K562 (cell line): ENCODE data around the gene ZGLP1. TPM values are rescaled to one million over a fixed set of nuclear protein-coding genes. Genes with fewer than 3 reads are reported as not detected.

Source experiments
- ASH1L ChIP-seq: fragments of 450-650 bp; IDR thresholded peaks from 2 replicates; pipeline ENCODE4 v1.6.1; 2018; ENCODE audit warnings: borderline replicate concordance, mild to moderate bottlenecking, low read depth; ENCODE audit not compliant: partially characterized antibody
- ATF6 ChIP-seq: sonication (generic); formaldehyde crosslinking; IDR thresholded peaks from 2 replicates; pipeline ENCODE4 v1.4.0; 2020; ENCODE audit warnings: mild to moderate bottlenecking, missing genetic modification reagents
- CBX5 ChIP-seq: IDR thresholded peaks from 2 replicates; pipeline ENCODE4 v1.6.1; 2014; ENCODE audit warnings: low read depth, borderline replicate concordance
- E2F1 ChIP-seq: sonication (generic); formaldehyde crosslinking; IDR thresholded peaks from 2 replicates; pipeline ENCODE4 v1.8.1; 2023; ENCODE audit warnings: mild to moderate bottlenecking, missing genetic modification reagents, moderate library complexity
- E2F6 ChIP-seq, 2 experiments: IDR thresholded peaks; 2 replicates each; pipeline ENCODE4 v1.6.1; 2011; ENCODE audit warnings: borderline replicate concordance in 1 of 2, control low read depth in 1 of 2, low read depth in 1 of 2, low read length in 1 of 2, mild to moderate bottlenecking in 1 of 2, mixed read lengths in 1 of 2, moderate library complexity in 1 of 2; ENCODE audit not compliant: insufficient read depth in 1 of 2, insufficient read length in 1 of 2, poor library complexity in 1 of 2, severe bottlenecking in 1 of 2; ENCODE audit errors: extremely low read depth in 1 of 2
- ELF1 ChIP-seq: fragments of 200-800 bp; sonication (Bioruptor generic); IDR thresholded peaks from 2 replicates; pipeline ENCODE4 v1.6.1; 2016; ENCODE audit warnings: missing genetic modification characterization, missing compliant biosample characterization
- FOXK2 ChIP-seq, 2 experiments: fragments of 450-650 bp; IDR thresholded peaks in 1 of 2; conservative IDR thresholded peaks in 1 of 2; 2 replicates each; pipeline ENCODE4 v1.6.1; 2016; ENCODE audit warnings: low read depth in 2 of 2, mild to moderate bottlenecking in 1 of 2
- GABPA ChIP-seq: fragments of 200-800 bp; sonication (Bioruptor generic); conservative IDR thresholded peaks from 2 replicates; pipeline ENCODE4 v1.6.1; 2016; ENCODE audit warnings: low read depth, missing genetic modification characterization, missing compliant biosample characterization
- GABPB1 ChIP-seq: sonication (generic); formaldehyde crosslinking; IDR thresholded peaks from 2 replicates; pipeline ENCODE4 v1.8.0; 2022; ENCODE audit warnings: mild to moderate bottlenecking, missing genetic modification reagents
- KDM5B ChIP-seq: fragments of 200-600 bp; sonication (generic); IDR thresholded peaks from 2 replicates; pipeline ENCODE4 v1.6.1; 2012; ENCODE audit warnings: low read depth, mild to moderate bottlenecking, moderate library complexity, low read length, control low read depth, inconsistent platforms; ENCODE audit not compliant: insufficient replicate concordance
- MCM2 ChIP-seq: fragments of 450-650 bp; IDR thresholded peaks from 2 replicates; pipeline ENCODE4 v1.6.1; 2017; ENCODE audit warnings: low read depth, mild to moderate bottlenecking
- NR4A1 ChIP-seq, 2 experiments: fragments of 250-450 bp in 1 of 2; fragments of 450-650 bp in 1 of 2; sonication (Bioruptor Pico) in 1 of 2; IDR thresholded peaks; 2 replicates each; pipeline versions ENCODE4 v1.4.0 to v1.6.1; 2016 to 2020; ENCODE audit warnings: mild to moderate bottlenecking in 2 of 2, missing compliant biosample characterization in 1 of 2, missing genetic modification characterization in 1 of 2, moderate library complexity in 1 of 2
- PHF21A ChIP-seq: fragments of 450-650 bp; IDR thresholded peaks from 2 replicates; pipeline ENCODE4 v1.6.1; 2017; ENCODE audit warnings: low read depth, borderline replicate concordance
- PHF8 ChIP-seq: fragments of 200-600 bp; sonication (generic); IDR thresholded peaks from 2 replicates; pipeline ENCODE4 v1.6.1; 2012; ENCODE audit warnings: mixed run types, mild to moderate bottlenecking, inconsistent platforms, low read length, moderate library complexity, borderline replicate concordance
- PKNOX1 ChIP-seq: fragments of 450-650 bp; IDR thresholded peaks from 2 replicates; pipeline ENCODE4 v1.6.1; 2016
- SREBF2 ChIP-seq: sonication (generic); formaldehyde crosslinking; IDR thresholded peaks from 2 replicates; pipeline ENCODE4 v1.4.0; 2020; ENCODE audit warnings: mild to moderate bottlenecking, missing genetic modification reagents
- ZBTB7A ChIP-seq: IDR thresholded peaks from 2 replicates; pipeline ENCODE4 v1.6.1; 2011; ENCODE audit warnings: low read depth, mild to moderate bottlenecking, low read length, moderate library complexity, borderline replicate concordance; ENCODE audit not compliant: control insufficient read depth
- ZBTB9 ChIP-seq: fragments of 450-650 bp; formaldehyde crosslinking; IDR thresholded peaks from 2 replicates; pipeline ENCODE4 v1.4.0; 2020; ENCODE audit warnings: mild to moderate bottlenecking, moderate library complexity
- ZNF766 ChIP-seq: fragments of 200-800 bp; sonication (Bioruptor generic); conservative IDR thresholded peaks from 2 replicates; pipeline ENCODE4 v1.6.1; 2016; ENCODE audit warnings: missing genetic modification characterization, missing compliant biosample characterization
- polyA plus RNA-seq, 8 experiments: library from polyadenylated mRNA; depleted of rRNA in 4 of 8; stranded (reverse) in 5 of 8; unstranded in 3 of 8; fragments of >200 nt; fragmentation: Nextera tagmentation in 2 of 8; fragmentation: Illumina TruSeq in 1 of 8; extraction: Ambion mirVana in 2 of 8; extraction: Trizol in 1 of 8; gene quantifications; 2 replicates each; pipeline versions ENCODE4 v1.2.1 to v1.2.3, GENCODE V29; 2011 to 2014; ENCODE audit warnings: inconsistent platforms in 1 of 8, missing spikeins in 1 of 8
- total RNA-seq, 7 experiments: library from RNA; depleted of rRNA in 6 of 7; stranded (reverse); fragments of >200 nt in 6 of 7; fragmentation: Illumina TruSeq in 2 of 7; extraction: Trizol in 2 of 7; gene quantifications; 2 replicates each; pipeline versions ENCODE4 v1.2.1 to v1.2.3, GENCODE V29; 2011 to 2021; ENCODE audit warnings: low replicate concordance in 1 of 7

ZGLP1 gene
- total and polyA plus RNA-seq, 9 of the 15 experiments (the other 6 are each of a cell fraction or from before 2014, with no cell fraction given) = 0.24 to 4.5 (median 2.2) TPM

- TF ChIP-seq PKNOX1 (peak; percentile 32; the same call in 1 of the 2 replicates), FOXK2 (conservative IDR thresholded peaks at IDR 0.05 in 1 of 2, IDR thresholded peaks at IDR 0.05 in 1 of 2; ENCODE audit: low read depth in 2 of 2) (peak in 1 of 2 experiments; percentile 23; a peak in 1 of 4 replicates), E2F1 (CRISPR knock-in tag) (0 out of 2 replicates have a peak, but pooled peaks have one; percentile 4), KDM5B (peak; percentile 46), CBX5 (no peak), ZBTB7A (peak; percentile 80; the same call in 1 of the 2 replicates), PHF21A (no peak), GABPA (tag) (peak; percentile 14; the same call in 1 of the 2 replicates), ELF1 (tag) (peak; percentile 32; the same call in 1 of the 2 replicates), ASH1L (peak; percentile 39), GABPB1 (CRISPR knock-in tag) (0 out of 2 replicates have a peak, but pooled peaks have one; percentile 16), ZNF766 (CRISPR knock-in tag) (peak; percentile 99), ZBTB9 (CRISPR knock-in tag) (no peak), PHF8 (peak; percentile 43; the same call in 1 of the 2 replicates), NR4A1 (CRISPR knock-in tag; IDR thresholded peaks at IDR 0.05) (no peak), NR4A1 (tag; IDR thresholded peaks at IDR 0.05) (0 out of 2 replicates have a peak, but pooled peaks have one; percentile 22), SREBF2 (0 out of 2 replicates have a peak, but pooled peaks have one; percentile 20), E2F6 (IDR thresholded peaks at IDR 0.05; ENCODE audit: borderline replicate concordance in 1 of 2, extremely low read depth in 1 of 2, insufficient read depth in 1 of 2, insufficient read length in 1 of 2, low read depth in 1 of 2, low read length in 1 of 2, poor library complexity in 1 of 2, severe bottlenecking in 1 of 2) (peak in 1 of 2 experiments; percentile 89), MCM2 (no peak), ATF6 (CRISPR knock-in tag) (peak; percentile 36; the same call in 1 of the 2 replicates)
Observed at GRCh38 chr19:10288662-10289166, 20.9 kb downstream of the ZGLP1 start (continued).
